ENCODE results near the gene SCART1. TPM values are rescaled to one million over a fixed set of nuclear protein-coding genes. Genes with fewer than 3 reads are reported as not detected.

SCART1 gene
- total RNA-seq, 4 donors from 2014 or later, result 0.27 to 3.9 (median 2.0) TPM

DNA sequence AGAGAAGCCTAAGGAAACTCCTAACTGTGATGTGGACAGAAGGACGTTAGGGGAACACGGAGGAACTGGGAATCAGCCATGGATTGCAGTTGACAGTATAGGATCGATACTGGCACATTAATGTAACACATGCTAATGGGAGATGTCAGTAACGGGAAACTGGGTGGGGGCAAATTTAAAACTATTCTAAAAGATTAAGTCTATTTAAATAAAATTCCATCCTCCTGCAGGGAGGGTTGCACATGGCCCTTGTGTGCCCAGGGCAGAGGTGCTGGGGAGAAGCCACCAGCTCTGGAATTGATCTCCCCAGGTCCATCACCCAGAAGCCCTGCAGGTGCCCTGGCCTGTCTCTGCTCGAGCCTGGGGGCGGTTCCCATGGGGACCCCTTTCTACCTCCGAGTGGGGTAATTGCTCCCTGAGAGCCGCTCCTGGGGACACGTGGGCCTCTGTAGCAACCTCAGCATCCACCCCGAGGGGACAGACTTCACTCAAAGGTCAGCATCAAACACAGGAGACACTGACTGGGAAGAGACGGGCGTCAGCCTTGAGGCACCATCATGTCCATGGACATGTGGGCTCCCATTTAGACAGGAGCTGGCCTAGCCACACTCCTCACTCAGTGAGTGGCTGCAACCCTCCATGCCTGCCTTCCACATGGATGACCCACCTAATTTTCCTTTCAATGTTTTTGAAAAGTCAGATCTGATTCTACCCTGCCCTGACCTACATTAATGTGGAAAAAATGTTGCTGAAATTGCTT is 21.1 kb downstream of the SCART1 start:
- no peaks in the 10 kb centered on the region for H3K27me3 ChIP-seq
- H3K27ac ChIP-seq, result no peak overlapping the region
- H3K4me3 ChIP-seq, result no peak overlapping the region
- no peaks in the 10 kb centered on the region for H3K4me1 ChIP-seq
- ATAC-seq, result no peak
- no peaks in the 10 kb centered on the region for H3K9me3 ChIP-seq
- TF ChIP-seq POLR2AphosphoS5 (IDR thresholded peaks at IDR 0.05) (no peak), POLR2A (IDR thresholded peaks at IDR 0.05) (no peak), EP300 (IDR thresholded peaks at IDR 0.05) (no peak)
- TF ChIP-seq, protein P1, sequence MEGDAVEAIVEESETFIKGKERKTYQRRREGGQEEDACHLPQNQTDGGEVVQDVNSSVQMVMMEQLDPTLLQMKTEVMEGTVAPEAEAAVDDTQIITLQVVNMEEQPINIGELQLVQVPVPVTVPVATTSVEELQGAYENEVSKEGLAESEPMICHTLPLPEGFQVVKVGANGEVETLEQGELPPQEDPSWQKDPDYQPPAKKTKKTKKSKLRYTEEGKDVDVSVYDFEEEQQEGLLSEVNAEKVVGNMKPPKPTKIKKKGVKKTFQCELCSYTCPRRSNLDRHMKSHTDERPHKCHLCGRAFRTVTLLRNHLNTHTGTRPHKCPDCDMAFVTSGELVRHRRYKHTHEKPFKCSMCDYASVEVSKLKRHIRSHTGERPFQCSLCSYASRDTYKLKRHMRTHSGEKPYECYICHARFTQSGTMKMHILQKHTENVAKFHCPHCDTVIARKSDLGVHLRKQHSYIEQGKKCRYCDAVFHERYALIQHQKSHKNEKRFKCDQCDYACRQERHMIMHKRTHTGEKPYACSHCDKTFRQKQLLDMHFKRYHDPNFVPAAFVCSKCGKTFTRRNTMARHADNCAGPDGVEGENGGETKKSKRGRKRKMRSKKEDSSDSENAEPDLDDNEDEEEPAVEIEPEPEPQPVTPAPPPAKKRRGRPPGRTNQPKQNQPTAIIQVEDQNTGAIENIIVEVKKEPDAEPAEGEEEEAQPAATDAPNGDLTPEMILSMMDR (IDR thresholded peaks at IDR 0.05), result no peak
- 77 to 90% methylated on average over 4 of the region's 12 CpGs for whole genome bisulfite sequencing, 2 donors (ENCODE audit: low coverage in 1 of 2)
- H3K36me3 ChIP-seq, result peaks cover 0 to 21% of the 10 kb centered on the region in 2 donors

DNA sequence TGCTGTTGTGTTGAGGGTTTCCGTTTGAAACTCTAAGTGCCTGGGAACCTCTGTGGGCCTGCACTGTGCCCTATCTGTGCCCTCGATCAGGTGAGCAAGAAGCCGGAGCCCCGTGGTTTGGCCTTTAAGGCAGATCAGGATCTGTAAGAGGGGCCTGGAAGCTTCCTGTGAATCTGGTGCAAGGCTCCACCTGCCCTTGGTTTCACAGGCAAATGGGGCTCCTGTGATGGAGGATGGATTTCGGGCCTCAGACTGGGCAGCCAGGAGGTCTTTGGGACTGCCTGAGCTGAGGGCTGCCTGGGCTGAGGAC is 21.6 kb downstream of the SCART1 start:
- Histone ChIP-seq H3K4me3 (no peak overlapping the region), H3K27me3 (no peaks in the 10 kb centered on the region), H3K27ac (no peak overlapping the region), H3K4me1 (no peaks in the 10 kb centered on the region), H3K9me3 (no peaks in the 10 kb centered on the region), H3K36me3 (peaks cover 0 to 20% of the 10 kb centered on the region in 2 donors)
- TF ChIP-seq, protein P1 (IDR thresholded peaks at IDR 0.05), result no peak
- TF ChIP-seq POLR2AphosphoS5 (IDR thresholded peaks at IDR 0.05), result no peak
- no peak for TF ChIP-seq EP300 (IDR thresholded peaks at IDR 0.05)
- no peak for TF ChIP-seq POLR2A (IDR thresholded peaks at IDR 0.05)
- ATAC-seq, result no peak
- WGBS, 2 donors (ENCODE audit: low coverage in 1 of 2), result 83% methylated on average over 4 of the region's 5 CpGs; no CpG with 5 or more reads in 1 of the 2 donors

DNA sequence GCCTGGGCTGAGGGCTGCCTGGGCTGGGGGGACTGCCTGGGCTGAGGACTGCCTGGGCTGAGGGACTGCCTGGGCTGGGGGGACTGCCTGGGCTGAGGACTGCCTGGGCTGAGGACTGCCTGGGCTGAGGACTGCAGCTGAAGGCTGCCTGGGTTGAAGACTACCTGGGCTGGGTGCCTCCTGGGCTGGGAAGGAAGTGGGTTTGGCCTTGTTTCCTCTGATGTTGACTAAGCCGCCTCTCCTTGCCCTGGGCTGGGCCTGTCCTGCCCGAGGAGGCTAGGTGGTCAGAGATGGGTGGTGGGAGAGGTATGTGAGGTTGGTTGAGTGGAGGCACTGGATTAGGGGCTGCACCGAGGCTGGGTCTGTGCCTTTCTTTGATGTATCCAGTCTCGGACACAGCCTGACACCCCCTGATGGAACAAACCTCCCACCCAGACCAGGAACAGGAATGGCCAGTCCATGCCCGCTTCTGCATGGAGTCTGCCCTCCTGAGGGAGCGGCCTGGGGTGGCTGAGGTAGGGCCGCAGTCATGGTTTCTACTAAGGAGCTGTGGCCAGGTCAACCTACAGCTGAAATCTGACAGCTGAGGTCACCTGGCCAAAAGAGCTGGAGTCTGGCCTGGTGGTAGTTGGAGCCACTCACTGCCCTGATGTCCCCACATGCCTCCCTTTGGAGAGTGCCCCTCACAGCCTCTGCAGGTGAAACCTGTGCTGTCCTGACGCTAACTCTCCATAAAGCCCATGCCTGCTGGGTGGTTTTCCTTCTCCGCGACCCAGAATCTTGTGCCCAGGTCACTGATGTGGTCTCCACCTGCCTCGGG is 22.3 kb downstream of the SCART1 start:
- no peaks in the 10 kb centered on the region for H3K4me1 ChIP-seq
- H3K9me3 ChIP-seq, result no peaks in the 10 kb centered on the region
- H3K4me3 ChIP-seq, result no peak overlapping the region
- peaks cover 0 to 15% of the 10 kb centered on the region in 2 donors for H3K36me3 ChIP-seq
- no peak overlapping the region for H3K27ac ChIP-seq
- no peaks in the 10 kb centered on the region for H3K27me3 ChIP-seq
- 70 to 93% methylated on average over 5 of the region's 11 CpGs for WGBS, 2 donors (ENCODE audit: low coverage in 1 of 2)
- TF ChIP-seq, protein P1 (IDR thresholded peaks at IDR 0.05), result no peak
- TF ChIP-seq POLR2AphosphoS5 (IDR thresholded peaks at IDR 0.05), result no peak
- no peak for TF ChIP-seq EP300 (IDR thresholded peaks at IDR 0.05)
- TF ChIP-seq POLR2A (IDR thresholded peaks at IDR 0.05), result no peak
- ATAC-seq, result no peak

DNA sequence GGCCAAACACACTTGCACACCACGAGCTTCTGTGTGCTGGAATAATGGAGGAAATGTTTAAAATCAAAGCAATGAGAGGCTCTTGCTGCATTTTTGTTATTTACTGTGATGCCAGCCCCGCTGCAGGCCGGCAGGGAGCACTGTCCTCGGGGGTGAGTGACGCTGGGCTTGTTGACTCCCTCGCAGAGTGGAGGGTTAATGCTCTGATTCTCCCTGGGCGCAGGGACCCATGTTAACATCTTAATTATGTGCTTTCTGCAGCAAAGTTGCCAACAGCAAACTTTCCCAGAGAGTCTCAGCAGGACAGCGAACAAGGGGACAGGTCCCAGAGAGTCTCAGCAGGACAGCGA is 22.9 kb downstream of the SCART1 start:
- Histone ChIP-seq H3K27ac (no peak overlapping the region), H3K4me1 (no peaks in the 10 kb centered on the region), H3K36me3 (peaks cover 0 to 12% of the 10 kb centered on the region in 2 donors), H3K4me3 (no peak overlapping the region), H3K9me3 (peaks cover 0 to 1% (median 0%) of the 10 kb centered on the region in 3 donors), H3K27me3 (no peaks in the 10 kb centered on the region)
- TF ChIP-seq, protein P1 (IDR thresholded peaks at IDR 0.05), result no peak
- no peak for TF ChIP-seq POLR2A (IDR thresholded peaks at IDR 0.05)
- TF ChIP-seq POLR2AphosphoS5 (IDR thresholded peaks at IDR 0.05), result no peak
- no peak for TF ChIP-seq EP300 (IDR thresholded peaks at IDR 0.05)
- no peak for ATAC-seq
- 65% methylated on average over 2 of the region's 9 CpGs; no CpG with 5 or more reads in 1 of the 2 donors for WGBS, 2 donors (ENCODE audit: low coverage in 1 of 2)

Data from gastroesophageal sphincter (tissue), 4 donors.